Fibroblast of peridontal ligament (primary cell): ENCODE results near the gene DYNC1LI2.

Experiments used
- DNase-seq: peaks from one replicate; pipeline ENCODE4 v3.0.0-alpha.2; 2010; ENCODE audit errors: extremely low read depth

Gene DYNC1LI2

DNA sequence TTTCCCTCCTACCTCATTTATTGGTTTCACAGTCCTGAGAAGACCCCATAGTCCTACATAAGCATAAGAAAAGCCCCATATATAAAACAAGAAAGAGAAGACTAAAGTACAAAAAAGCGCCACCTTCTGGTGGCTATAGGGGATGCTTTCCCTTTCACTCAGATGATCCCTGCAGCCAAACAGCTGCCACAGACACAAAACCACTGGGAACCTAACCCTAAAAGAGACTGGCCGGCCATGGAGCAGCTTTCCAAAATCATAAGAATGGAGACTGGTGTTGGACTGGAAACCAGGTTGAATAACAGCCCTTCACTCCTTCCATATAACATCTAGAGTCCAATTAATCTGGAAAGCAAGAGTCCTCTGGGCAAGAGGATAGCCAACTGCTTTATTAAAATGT is 11.4 kb downstream of the DYNC1LI2 start:
- DNase-seq = peak; percentile 44

DNA sequence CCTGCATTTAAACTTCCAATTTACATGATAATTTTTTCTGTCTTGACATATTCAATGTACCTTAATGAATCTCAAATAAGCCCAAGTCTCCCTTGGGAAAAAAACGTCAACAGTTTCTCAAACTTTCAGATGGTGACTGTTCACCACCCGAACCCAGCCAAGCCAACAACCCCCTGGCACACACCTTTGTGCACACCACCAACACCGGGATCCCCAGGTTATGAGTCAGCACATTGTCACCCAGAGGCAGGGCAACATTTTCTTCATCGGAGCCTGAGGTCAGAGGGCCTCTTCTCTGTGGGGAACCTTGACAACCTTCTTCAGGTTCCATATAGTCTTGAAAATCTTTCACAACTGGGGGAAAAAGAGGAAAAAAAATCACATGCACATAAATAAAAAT is 15.5 kb downstream of the DYNC1LI2 start:
- no peak for DNase-seq

DNA sequence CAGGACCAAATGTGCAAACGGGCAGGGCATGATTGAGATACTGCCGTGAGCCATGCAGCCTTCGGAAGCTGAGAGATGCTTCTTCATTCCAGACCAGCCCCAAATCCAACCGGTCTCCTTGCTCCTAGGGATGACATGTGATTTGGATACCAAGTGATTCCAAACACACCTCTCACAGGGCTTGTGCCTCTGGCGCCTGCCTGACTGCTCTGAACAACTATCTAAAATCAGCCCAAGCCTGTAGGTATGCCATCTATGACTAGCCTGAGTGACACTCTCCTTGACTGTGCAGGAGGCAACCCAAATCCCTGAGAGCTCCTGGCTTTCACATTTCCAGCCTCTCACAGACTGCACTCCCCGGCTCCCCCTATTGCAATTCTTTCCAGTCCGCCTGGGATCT is 20.3 kb downstream of the DYNC1LI2 start:
- no peak for DNase-seq

DNA sequence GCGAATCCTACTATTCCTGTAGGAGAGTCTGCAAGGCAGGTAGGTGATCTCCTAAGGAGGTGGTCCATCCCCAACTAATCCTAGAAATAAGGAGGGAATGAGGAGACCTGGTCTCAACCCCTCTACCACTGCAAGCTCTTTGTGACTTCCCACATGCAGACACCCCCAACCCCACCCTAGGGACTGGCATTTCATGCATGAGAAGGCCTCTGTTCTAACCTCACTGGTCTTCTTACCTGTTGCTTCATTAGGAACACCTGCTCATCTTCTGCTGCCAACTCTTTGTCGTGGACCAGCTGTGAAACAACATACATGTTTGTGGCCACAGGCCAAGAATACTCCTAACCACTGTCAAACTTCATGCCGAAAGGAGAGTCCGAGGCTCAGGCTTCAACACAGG is 22.6 kb downstream of the DYNC1LI2 start:
- DNase-seq = no peak

- DNase-seq = peak; percentile 84
Measured at GRCh38 chr16:66728117-66728787, 23.2 kb downstream of the DYNC1LI2 start.

GRCh38 chr16:66720766-66721165 is 30.6 kb downstream of the DYNC1LI2 start:
- DNase-seq = peak; percentile 36

DNA sequence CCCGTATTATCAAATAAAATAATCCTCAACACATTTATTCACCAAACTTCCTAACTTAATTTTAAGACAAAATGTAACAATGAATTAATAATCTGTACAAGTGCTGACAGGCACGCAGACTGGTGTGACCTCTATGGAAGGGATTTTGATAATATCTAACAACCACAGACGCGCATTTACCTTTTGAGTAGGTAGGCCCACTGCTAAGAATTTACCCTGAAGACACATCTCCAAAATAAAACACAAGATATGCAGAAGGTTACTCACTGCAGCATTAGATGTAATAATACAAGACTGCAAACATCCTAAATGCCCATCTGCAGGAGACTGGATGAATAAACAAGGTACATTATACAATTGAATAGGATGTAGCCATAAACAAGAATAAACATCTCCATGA is 32.2 kb downstream of the DYNC1LI2 start:
- no peak for DNase-seq

- no peak for DNase-seq
Measured at GRCh38 chr16:66717776-66718175, 33.6 kb downstream of the DYNC1LI2 start.

- peak; percentile 55 for DNase-seq
Measured at GRCh38 chr16:66717112-66717675, 34.2 kb downstream of the DYNC1LI2 start.

- DNase-seq = no peak
Measured at GRCh38 chr16:66714654-66715307, 36.6 kb downstream of the DYNC1LI2 start.

DNA sequence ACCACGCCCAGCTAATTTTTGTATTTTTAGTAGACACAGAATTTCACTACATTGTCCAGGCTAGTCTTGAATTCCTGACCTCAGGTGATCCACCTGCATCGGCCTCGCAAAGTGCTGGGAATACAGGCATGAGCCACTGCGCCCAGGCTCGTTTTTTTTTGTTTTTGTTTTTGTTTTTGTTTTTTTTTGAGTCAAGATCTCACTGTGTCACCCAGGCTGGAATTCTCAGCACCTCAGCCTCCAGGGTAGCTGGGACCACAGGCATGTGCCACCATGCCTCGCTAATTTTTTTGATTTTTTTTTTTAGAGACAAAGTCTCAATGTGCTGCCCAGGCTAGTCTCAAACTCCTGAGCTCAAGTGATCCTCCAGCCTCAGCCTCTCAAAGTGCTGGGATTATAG is 37.3 kb downstream of the DYNC1LI2 start:
- DNase-seq = no peak

DNA sequence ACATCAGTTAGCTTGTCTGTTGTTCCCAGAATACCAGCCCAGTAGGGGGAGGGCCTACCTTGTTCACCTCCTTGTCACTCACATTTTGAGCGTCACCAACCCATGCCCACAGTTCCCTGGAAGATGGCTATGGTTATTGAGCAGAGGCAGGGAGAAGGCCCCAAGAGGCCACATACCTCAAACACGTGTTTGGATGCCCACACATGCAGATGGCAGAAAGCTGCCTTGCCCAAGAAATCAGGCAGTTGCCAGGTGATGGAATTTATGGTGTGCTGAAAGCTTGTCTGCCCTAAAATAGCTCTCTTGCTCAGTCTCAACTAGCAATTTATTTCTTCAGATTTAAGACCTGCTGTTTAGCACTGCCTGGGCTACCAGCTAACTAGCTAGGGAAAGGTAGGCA is 38.3 kb downstream of the DYNC1LI2 start:
- DNase-seq = no peak

DNA sequence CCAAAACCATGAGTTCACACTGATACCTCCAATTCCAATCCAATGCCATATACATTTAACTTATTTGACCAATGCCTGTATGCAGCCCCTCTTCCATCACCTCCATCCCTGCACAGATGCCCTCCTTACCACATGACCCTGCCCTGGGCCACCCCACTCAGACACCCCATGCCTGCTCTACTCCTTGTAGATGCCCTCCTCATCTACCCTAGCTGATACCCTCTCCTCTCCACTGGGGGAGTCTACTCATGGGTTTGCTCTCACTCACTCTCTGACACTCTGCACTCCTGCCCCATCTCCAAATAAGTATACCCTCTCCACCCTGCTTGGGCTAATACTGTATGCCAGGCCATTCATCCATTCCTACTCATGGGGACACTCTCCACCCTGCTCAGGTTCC is 38.9 kb downstream of the DYNC1LI2 start:
- no peak for DNase-seq

- DNase-seq = no peak
Measured at GRCh38 chr16:66711581-66711980, 39.8 kb downstream of the DYNC1LI2 start.

DNA sequence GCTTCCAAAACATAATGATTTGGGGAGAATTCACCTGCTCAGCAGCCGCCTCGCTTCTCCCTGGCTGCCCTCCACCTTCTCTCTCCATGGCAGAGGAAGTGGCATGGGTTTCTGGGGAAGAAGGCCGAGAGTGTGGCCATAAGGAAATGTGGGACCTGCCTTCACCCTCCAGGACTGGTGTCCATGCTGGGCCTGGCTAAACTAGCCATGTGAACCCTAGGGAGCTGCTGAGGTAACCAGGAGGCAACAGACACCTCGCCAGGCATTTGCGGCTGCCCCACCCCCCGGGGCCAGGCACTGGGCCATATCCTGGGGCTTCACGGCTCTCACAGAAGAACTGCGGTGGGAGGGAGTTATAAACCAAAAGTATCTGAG is 44.9 kb downstream of the DYNC1LI2 start:
- no peak for DNase-seq

GRCh38 chr16:66705790-66706505 is 45.5 kb downstream of the DYNC1LI2 start:
- DNase-seq = peak; percentile 53

- peak; percentile 38 for DNase-seq
Measured at GRCh38 chr16:66703406-66704215, 47.8 kb downstream of the DYNC1LI2 start.

GRCh38 chr16:66701516-66701915 is 49.9 kb downstream of the DYNC1LI2 start:
- DNase-seq = no peak

DNA sequence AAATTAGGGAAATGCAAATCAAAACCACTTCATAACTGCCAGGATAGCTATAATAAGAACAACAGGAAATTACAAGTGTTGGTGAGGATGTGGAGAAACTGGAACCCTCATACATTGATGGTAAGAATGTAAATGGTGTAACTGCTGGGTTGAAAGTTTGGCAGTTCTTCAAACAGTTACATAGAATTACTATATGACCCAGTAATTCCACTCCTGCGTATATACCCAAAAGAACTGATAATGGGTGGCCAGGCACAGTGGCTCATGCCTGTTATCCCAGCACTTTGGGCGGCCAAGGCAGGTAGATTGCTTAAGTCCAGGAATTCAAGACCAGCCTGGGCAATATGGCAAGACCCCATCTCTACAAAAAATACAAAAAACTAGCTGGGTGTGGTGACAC is 50.4 kb downstream of the DYNC1LI2 start:
- DNase-seq = no peak

DNA sequence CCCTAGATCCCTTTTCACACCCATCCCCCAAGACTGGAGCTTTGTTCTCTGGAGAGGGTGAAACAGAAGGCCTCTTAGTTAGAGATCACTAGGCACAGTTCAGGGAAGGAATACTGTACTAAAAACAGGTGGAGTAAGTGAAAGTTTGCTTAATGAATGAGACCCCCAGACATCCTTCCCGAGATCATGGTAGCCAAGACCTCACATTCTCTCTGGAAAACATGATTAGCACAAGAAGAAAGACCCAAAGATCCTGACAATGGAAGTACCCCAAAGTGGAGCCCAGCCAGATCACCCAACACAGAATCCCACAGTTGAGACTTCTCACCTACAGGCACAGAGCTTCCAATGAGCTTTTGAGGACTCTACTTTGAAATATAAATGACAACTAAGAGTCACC is 51.5 kb downstream of the DYNC1LI2 start:
- DNase-seq = no peak

DNA sequence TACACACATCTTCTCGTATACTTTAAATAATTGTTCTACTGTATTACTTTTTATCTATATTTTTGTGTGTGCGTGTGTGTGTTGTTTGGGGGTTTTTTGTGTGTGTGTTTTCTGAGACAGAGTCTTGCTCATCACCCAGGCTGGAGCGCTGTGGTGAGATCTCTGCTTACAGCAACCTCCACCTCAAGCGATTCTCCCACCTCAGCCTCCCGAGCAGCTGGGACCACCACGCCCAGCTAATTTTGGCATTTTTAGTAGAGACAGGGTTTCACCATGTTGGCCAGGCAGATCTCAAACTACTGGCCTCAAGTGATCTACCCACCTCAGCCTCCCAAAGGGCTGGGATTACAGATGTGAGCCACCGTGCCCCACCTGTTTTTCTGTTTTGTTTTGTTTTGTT is 53.4 kb downstream of the DYNC1LI2 start:
- DNase-seq = no peak
